ACC112 (cell line): Measurements from ENCODE around the gene TCIRG1.
"Not testable (repeated sequence)": the region's sequence is repeated elsewhere in the genome, so short reads cannot be mapped to it uniquely, and the experiment has no call there.

Source experiments
- H2AFZ ChIP-seq: fragments of 200-600 bp; sonication (generic); one replicate; pipeline ENCODE4 v1.6.0; 2017; ENCODE audit warnings: antibody characterized with exemption, low read length; ENCODE audit not compliant: unreplicated experiment
- H3K27ac ChIP-seq: fragments of 200-600 bp; sonication (generic); 2 replicates; pipeline ENCODE4 v1.5.1; 2014; ENCODE audit warnings: low read depth, mild to moderate bottlenecking, antibody characterized with exemption, low read length, moderate library complexity
- H3K27me3 ChIP-seq: fragments of 200-600 bp; sonication (generic); 2 replicates; pipeline ENCODE4 v1.6.1; 2014; ENCODE audit warnings: mild to moderate bottlenecking, antibody characterized with exemption, low read length, moderate library complexity, mixed read lengths; ENCODE audit not compliant: insufficient read depth
- H3K36me3 ChIP-seq: fragments of 200-600 bp; sonication (generic); 2 replicates; pipeline ENCODE4 v1.6.1; 2016; ENCODE audit warnings: mild to moderate bottlenecking, antibody characterized with exemption, low read length, moderate library complexity, mixed read lengths; ENCODE audit not compliant: insufficient read depth
- H3K4me1 ChIP-seq: fragments of 200-600 bp; sonication (generic); one replicate; pipeline ENCODE4 v1.6.1; 2016; ENCODE audit warnings: low read length, mixed read lengths; ENCODE audit not compliant: insufficient read depth, unreplicated experiment, control insufficient read depth
- H3K4me3 ChIP-seq: fragments of 200-600 bp; sonication (generic); 2 replicates; pipeline ENCODE4 v1.5.1; 2014; ENCODE audit warnings: mild to moderate bottlenecking, low read depth, low read length
- H3K79me2 ChIP-seq: fragments of 200-600 bp; sonication (generic); one replicate; pipeline ENCODE4 v1.6.0; 2016; ENCODE audit warnings: low read length; ENCODE audit not compliant: control insufficient read depth, unreplicated experiment, insufficient read depth

Gene TCIRG1

GRCh38 chr11:68038718-68039525 lies at the start of gene TCIRG1:
Gene TCIRG1 (plus strand): TSS chr11:68039025. CDS start chr11:68041272, 2,247 bp downstream.
- Histone ChIP-seq H3K36me3 (peaks cover 4% of the 10 kb centered on the region; the same call in 1 of the 2 replicates), H3K27me3 (no peaks in the 10 kb centered on the region), H2AFZ (peak within 1 kb of the TSS; percentile 84), H3K4me1 (peaks cover 19% of the 10 kb centered on the region), H3K27ac (peak within 1 kb of the TSS; percentile 82), H3K79me2 (peaks cover 50% of the 10 kb centered on the region), H3K4me3 (peak within 1 kb of the TSS; percentile 88)

- not testable (repeated sequence) for H3K79me2 ChIP-seq, H2AFZ ChIP-seq, H3K4me1 ChIP-seq, H3K27me3 ChIP-seq, H3K4me3 ChIP-seq, H3K27ac ChIP-seq, H3K36me3 ChIP-seq
Measured at GRCh38 chr11:67990546-67991346, 48.1 kb upstream of the TCIRG1 start.

GRCh38 chr11:67991347-67992121 lies 47.3 kb upstream of the TCIRG1 start:
- not testable (repeated sequence) for H2AFZ ChIP-seq, H3K27ac ChIP-seq, H3K36me3 ChIP-seq, H3K79me2 ChIP-seq, H3K4me1 ChIP-seq, H3K27me3 ChIP-seq, H3K4me3 ChIP-seq

GRCh38 chr11:67993821-67994220 lies 45.0 kb upstream of the TCIRG1 start:
- not testable (repeated sequence) for H3K27ac ChIP-seq, H3K79me2 ChIP-seq, H3K36me3 ChIP-seq, H3K27me3 ChIP-seq, H2AFZ ChIP-seq, H3K4me3 ChIP-seq, H3K4me1 ChIP-seq

- H3K4me3 ChIP-seq, H3K27ac ChIP-seq, H3K4me1 ChIP-seq, H3K36me3 ChIP-seq, H3K79me2 ChIP-seq, H3K27me3 ChIP-seq, H2AFZ ChIP-seq: not testable (repeated sequence)
Measured at GRCh38 chr11:67994387-67994786, 44.4 kb upstream of the TCIRG1 start.

GRCh38 chr11:67995129-67995528 lies 43.7 kb upstream of the TCIRG1 start:
- not testable (repeated sequence) for H3K4me3 ChIP-seq, H3K27ac ChIP-seq, H3K79me2 ChIP-seq, H3K27me3 ChIP-seq, H2AFZ ChIP-seq, H3K36me3 ChIP-seq, H3K4me1 ChIP-seq

- H2AFZ ChIP-seq, H3K79me2 ChIP-seq, H3K36me3 ChIP-seq, H3K4me1 ChIP-seq, H3K4me3 ChIP-seq, H3K27me3 ChIP-seq, H3K27ac ChIP-seq: not testable (repeated sequence)
Measured at GRCh38 chr11:67995579-67995978, 43.2 kb upstream of the TCIRG1 start.

GRCh38 chr11:67996051-67996450 lies 42.8 kb upstream of the TCIRG1 start:
- Histone ChIP-seq H3K27ac (no peak overlapping the region), H3K4me3 (no peak overlapping the region), H2AFZ (no peak overlapping the region), H3K4me1 (no peaks in the 10 kb centered on the region), H3K79me2 (no peaks in the 10 kb centered on the region), H3K36me3 (no peaks in the 10 kb centered on the region), H3K27me3 (no peaks in the 10 kb centered on the region)

- Histone ChIP-seq H2AFZ (no peak overlapping the region), H3K36me3 (no peaks in the 10 kb centered on the region), H3K27ac (no peak overlapping the region), H3K4me3 (no peak overlapping the region), H3K79me2 (no peaks in the 10 kb centered on the region), H3K4me1 (no peaks in the 10 kb centered on the region), H3K27me3 (no peaks in the 10 kb centered on the region)
Measured at GRCh38 chr11:67996622-67997474, 42.0 kb upstream of the TCIRG1 start.

- Histone ChIP-seq H2AFZ (no peak overlapping the region), H3K27ac (no peak overlapping the region), H3K27me3 (no peaks in the 10 kb centered on the region), H3K79me2 (no peaks in the 10 kb centered on the region), H3K36me3 (no peaks in the 10 kb centered on the region), H3K4me1 (no peaks in the 10 kb centered on the region), H3K4me3 (no peak overlapping the region)
Measured at GRCh38 chr11:67997475-67997921, 41.3 kb upstream of the TCIRG1 start.
